ENCODE results near the gene KLHL29.
"Not testable (repeated sequence)": the region's sequence is repeated elsewhere in the genome, so short reads cannot be mapped to it uniquely, and the experiment has no call there.

Gene KLHL29

GRCh38 chr2:23721454-23721826, 336.5 kb downstream of the KLHL29 start:
- H3K27ac ChIP-seq (ENCODE audit: low read depth, low read length) = no peak overlapping the region
- H3K9me3 ChIP-seq (ENCODE audit: control insufficient read depth, insufficient read depth, low read length) = peaks cover 5% of the 10 kb centered on the region; the same call in 1 of the 2 replicates
- no peak overlapping the region for H3K4me3 ChIP-seq (ENCODE audit: low read length)
- H3K36me3 ChIP-seq (ENCODE audit: control insufficient read depth, low read length) = no peaks in the 10 kb centered on the region
- no peaks in the 10 kb centered on the region for H3K4me1 ChIP-seq (ENCODE audit: control insufficient read depth, low read length)
- H3F3A ChIP-seq (ENCODE audit: control insufficient read depth, insufficient read depth) = no peaks in the 10 kb centered on the region
- H3K9me2 ChIP-seq (replicated peaks; ENCODE audit: control insufficient read depth, low read length) = no peaks in the 10 kb centered on the region
- no peaks in the 10 kb centered on the region for H3K27me3 ChIP-seq (ENCODE audit: control insufficient read depth, low read length)
- H3K4me2 ChIP-seq (ENCODE audit: low read length) = no peak overlapping the region
- H3K79me2 ChIP-seq (ENCODE audit: control insufficient read depth, low read length) = no peaks in the 10 kb centered on the region
- H4K20me1 ChIP-seq (ENCODE audit: control insufficient read depth, insufficient read depth, low read depth, low read length) = no peaks in the 10 kb centered on the region
- TF ChIP-seq EZH2phosphoT487 (IDR thresholded peaks at IDR 0.05; ENCODE audit: borderline replicate concordance, low read length) = no peak
- TF ChIP-seq CTCF (IDR thresholded peaks at IDR 0.05; ENCODE audit: low read depth, low read length, poor library complexity, severe bottlenecking) = no peak

GRCh38 chr2:23722255-23722654, 337.3 kb downstream of the KLHL29 start:
- H3F3A ChIP-seq (ENCODE audit: control insufficient read depth, insufficient read depth) = no peaks in the 10 kb centered on the region
- no peaks in the 10 kb centered on the region for H3K4me1 ChIP-seq (ENCODE audit: control insufficient read depth, low read length)
- H3K4me2 ChIP-seq (ENCODE audit: low read length) = no peak overlapping the region
- H3K9me3 ChIP-seq (ENCODE audit: control insufficient read depth, insufficient read depth, low read length) = peaks cover 5% of the 10 kb centered on the region; the same call in 1 of the 2 replicates
- no peak overlapping the region for H3K27ac ChIP-seq (ENCODE audit: low read depth, low read length)
- H3K36me3 ChIP-seq (ENCODE audit: control insufficient read depth, low read length) = no peaks in the 10 kb centered on the region
- H3K4me3 ChIP-seq (ENCODE audit: low read length) = no peak overlapping the region
- no peaks in the 10 kb centered on the region for H3K9me2 ChIP-seq (replicated peaks; ENCODE audit: control insufficient read depth, low read length)
- TF ChIP-seq EZH2phosphoT487 (IDR thresholded peaks at IDR 0.05; ENCODE audit: borderline replicate concordance, low read length) = no peak
- TF ChIP-seq CTCF (IDR thresholded peaks at IDR 0.05; ENCODE audit: low read depth, low read length, poor library complexity, severe bottlenecking) = no peak
- H4K20me1 ChIP-seq (ENCODE audit: control insufficient read depth, insufficient read depth, low read depth, low read length) = no peaks in the 10 kb centered on the region
- no peaks in the 10 kb centered on the region for H3K27me3 ChIP-seq (ENCODE audit: control insufficient read depth, low read length)
- H3K79me2 ChIP-seq (ENCODE audit: control insufficient read depth, low read length) = no peaks in the 10 kb centered on the region

DNA sequence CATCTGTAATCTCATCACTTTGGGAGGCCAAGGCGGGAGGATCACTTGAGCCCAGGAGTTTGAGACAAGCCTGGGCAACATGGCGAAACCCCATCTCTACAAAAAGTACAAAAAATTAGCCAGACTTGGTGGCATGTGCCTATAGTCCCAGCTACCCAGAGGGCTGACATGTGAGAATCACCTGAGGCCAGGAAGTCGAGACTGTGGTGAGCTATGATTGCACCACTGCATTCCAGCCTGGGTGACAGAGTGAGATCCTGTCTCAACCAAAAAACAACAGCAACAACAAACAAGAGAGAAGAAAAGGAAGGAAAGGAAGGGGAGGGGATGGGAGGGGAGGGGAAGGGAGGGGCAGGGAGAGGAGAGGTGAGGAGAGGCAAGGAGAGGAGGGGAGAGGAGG, 338.1 kb downstream of the KLHL29 start:
- H3K27ac ChIP-seq (ENCODE audit: low read depth, low read length); H3K9me3 ChIP-seq (ENCODE audit: control insufficient read depth, insufficient read depth, low read length); H4K20me1 ChIP-seq (ENCODE audit: control insufficient read depth, insufficient read depth, low read depth, low read length); H3K4me2 ChIP-seq (ENCODE audit: low read length); H3K4me3 ChIP-seq (ENCODE audit: low read length); H3K27me3 ChIP-seq (ENCODE audit: control insufficient read depth, low read length); H3F3A ChIP-seq (ENCODE audit: control insufficient read depth, insufficient read depth); H3K79me2 ChIP-seq (ENCODE audit: control insufficient read depth, low read length); H3K36me3 ChIP-seq (ENCODE audit: control insufficient read depth, low read length); H3K4me1 ChIP-seq (ENCODE audit: control insufficient read depth, low read length); H3K9me2 ChIP-seq (replicated peaks; ENCODE audit: control insufficient read depth, low read length): not testable (repeated sequence)

GRCh38 chr2:23734416-23734815, 349.4 kb downstream of the KLHL29 start:
- H3K9me2 ChIP-seq (replicated peaks; ENCODE audit: control insufficient read depth, low read length) = no peaks in the 10 kb centered on the region
- H3F3A ChIP-seq (ENCODE audit: control insufficient read depth, insufficient read depth) = no peaks in the 10 kb centered on the region
- H3K4me2 ChIP-seq (ENCODE audit: low read length) = no peak overlapping the region
- no peaks in the 10 kb centered on the region for H3K36me3 ChIP-seq (ENCODE audit: control insufficient read depth, low read length)
- H3K9me3 ChIP-seq (ENCODE audit: control insufficient read depth, insufficient read depth, low read length) = no peaks in the 10 kb centered on the region
- no peak overlapping the region for H3K27ac ChIP-seq (ENCODE audit: low read depth, low read length)
- TF ChIP-seq EZH2phosphoT487 (IDR thresholded peaks at IDR 0.05; ENCODE audit: borderline replicate concordance, low read length) (no peak), CTCF (IDR thresholded peaks at IDR 0.05; ENCODE audit: low read depth, low read length, poor library complexity, severe bottlenecking) (no peak)
- H3K79me2 ChIP-seq (ENCODE audit: control insufficient read depth, low read length) = no peaks in the 10 kb centered on the region
- H3K4me3 ChIP-seq (ENCODE audit: low read length) = no peak overlapping the region
- no peaks in the 10 kb centered on the region for H4K20me1 ChIP-seq (ENCODE audit: control insufficient read depth, insufficient read depth, low read depth, low read length)
- no peaks in the 10 kb centered on the region for H3K4me1 ChIP-seq (ENCODE audit: control insufficient read depth, low read length)
- no peaks in the 10 kb centered on the region for H3K27me3 ChIP-seq (ENCODE audit: control insufficient read depth, low read length)

- H3K9me3 ChIP-seq (ENCODE audit: control insufficient read depth, insufficient read depth, low read length); H3K9me2 ChIP-seq (replicated peaks; ENCODE audit: control insufficient read depth, low read length); H3K79me2 ChIP-seq (ENCODE audit: control insufficient read depth, low read length); H3K27ac ChIP-seq (ENCODE audit: low read depth, low read length); H3K4me2 ChIP-seq (ENCODE audit: low read length); H3F3A ChIP-seq (ENCODE audit: control insufficient read depth, insufficient read depth); H4K20me1 ChIP-seq (ENCODE audit: control insufficient read depth, insufficient read depth, low read depth, low read length); H3K4me3 ChIP-seq (ENCODE audit: low read length); H3K27me3 ChIP-seq (ENCODE audit: control insufficient read depth, low read length); H3K4me1 ChIP-seq (ENCODE audit: control insufficient read depth, low read length); H3K36me3 ChIP-seq (ENCODE audit: control insufficient read depth, low read length): not testable (repeated sequence)
Observed at GRCh38 chr2:23736783-23737182, 351.8 kb downstream of the KLHL29 start.
